HG03469 (cell line): ENCODE data around the gene PHF14.

ENCODE experiments used
- ATAC-seq: cut with Tn5 transposase; IDR thresholded peaks from one replicate; pipeline ENCODE4 v1.9.1; 2021; ENCODE audit warnings: mild to moderate bottlenecking, moderate library complexity, moderate number of reproducible peaks; ENCODE audit not compliant: unreplicated experiment

The PHF14 gene

GRCh38 chr7:11104578-11104977 is 130.9 kb downstream of the PHF14 start:
- ATAC-seq = no peak

GRCh38 chr7:11109659-11110058 is 136.0 kb downstream of the PHF14 start:
- no peak for ATAC-seq

GRCh38 chr7:11120068-11120664 is 146.5 kb downstream of the PHF14 start:
- peak; percentile 46 for ATAC-seq

GRCh38 chr7:11120675-11121220 is 147.1 kb downstream of the PHF14 start:
- no peak for ATAC-seq

GRCh38 chr7:11124856-11125559 is 151.3 kb downstream of the PHF14 start:
- no peak for ATAC-seq

- ATAC-seq = no peak
Observed at GRCh38 chr7:11127114-11127785, 153.6 kb downstream of the PHF14 start.

GRCh38 chr7:11127988-11128387 is 154.3 kb downstream of the PHF14 start:
- ATAC-seq = no peak

- no peak for ATAC-seq
Observed at GRCh38 chr7:11128498-11128897, 154.8 kb downstream of the PHF14 start.

- no peak for ATAC-seq
Observed at GRCh38 chr7:11130012-11130411, 156.3 kb downstream of the PHF14 start.

- no peak for ATAC-seq
Observed at GRCh38 chr7:11130601-11131000, 156.9 kb downstream of the PHF14 start.

- ATAC-seq = no peak
Observed at GRCh38 chr7:11133436-11133959, 159.8 kb downstream of the PHF14 start.

- no peak for ATAC-seq
Observed at GRCh38 chr7:11135573-11135972, 161.9 kb downstream of the PHF14 start.

- ATAC-seq = no peak
Observed at GRCh38 chr7:11141541-11141940, 167.9 kb downstream of the PHF14 start.

- no peak for ATAC-seq
Observed at GRCh38 chr7:11153694-11154093, 180.0 kb downstream of the PHF14 start.

GRCh38 chr7:11155883-11156282 is 182.2 kb downstream of the PHF14 start:
- no peak for ATAC-seq

GRCh38 chr7:11161499-11161898 is 187.8 kb downstream of the PHF14 start:
- no peak for ATAC-seq

- ATAC-seq = no peak
Observed at GRCh38 chr7:11163220-11163619, 189.5 kb downstream of the PHF14 start.

GRCh38 chr7:11166051-11166450 is 192.4 kb downstream of the PHF14 start:
- ATAC-seq = no peak

- no peak for ATAC-seq
Observed at GRCh38 chr7:11168650-11169170, 195.0 kb downstream of the PHF14 start.

- no peak for ATAC-seq
Observed at GRCh38 chr7:11170175-11170574, 196.5 kb downstream of the PHF14 start.

GRCh38 chr7:11170863-11171568 is 197.3 kb downstream of the PHF14 start:
- no peak for ATAC-seq
